H1 (cell line): ENCODE results near the gene SLC25A39. TPM values are rescaled to one million over a fixed set of nuclear protein-coding genes. Genes with fewer than 3 reads are reported as not detected.

Experiments used
- CHD1 ChIP-seq: IDR thresholded peaks from 2 replicates; pipeline ENCODE4 v1.6.1; 2012; ENCODE audit warnings: low read depth, low read length, improper control_type of control experiment
- EP300 ChIP-seq, 2 experiments: IDR thresholded peaks; 1 replicate in 1 of 2; 2 replicates in 1 of 2; pipeline ENCODE4 v1.6.1; 2011 to 2012; ENCODE audit warnings: low read depth in 2 of 2, low read length in 2 of 2, mild to moderate bottlenecking in 2 of 2, borderline replicate concordance in 1 of 2, inconsistent platforms in 1 of 2, moderate library complexity in 1 of 2
- polyA plus RNA-seq, 7 experiments: library from polyadenylated mRNA; depleted of rRNA in 3 of 7; stranded (reverse) in 5 of 7; unstranded in 2 of 7; fragments of >200 nt in 5 of 7; fragments of 200-250 nt in 2 of 7; gene quantifications; 1 replicate in 5 of 7; 2 replicates in 1 of 7; 4 replicates in 1 of 7; pipeline versions ENCODE4 v1.2.1 to v1.2.3, GENCODE V29; 2011 to 2013; ENCODE audit warnings: missing spikeins in 2 of 7, mixed read lengths in 2 of 7
- total RNA-seq: library from RNA; stranded (reverse); fragmentation: NEBNext Ultra II Directional; extraction: Animal tissue kit (Norgen Biotek cat#: 25700); gene quantifications from 2 replicates; pipeline ENCODE4 v1.2.1, GENCODE V29; 2021

The SLC25A39 gene
- total and polyA plus RNA-seq, 2 of the 8 experiments (the other 6 are each of a cell fraction or from before 2014, with no cell fraction given), result 200 to 291 TPM

GRCh38 chr17:44353672-44354331 is 29.2 kb upstream of the SLC25A39 start (continued):
- TF ChIP-seq CHD1 (no peak), EP300 (IDR thresholded peaks at IDR 0.05; ENCODE audit: borderline replicate concordance in 1 of 2, low read depth in 2 of 2, low read length in 2 of 2) (peak in 1 of 2 experiments; percentile 98; a peak in 1 of 3 replicates)
- TF ChIP-seq, all 59 proteins: peak for 7
